HG03565 (cell line): ENCODE results near the gene DNAJC27.

Experiments
- ATAC-seq: cut with Tn5 transposase; IDR thresholded peaks from one replicate; pipeline ENCODE4 v1.9.1; 2021; ENCODE audit warnings: mild to moderate bottlenecking, moderate library complexity; ENCODE audit not compliant: unreplicated experiment

DNAJC27 gene

DNA sequence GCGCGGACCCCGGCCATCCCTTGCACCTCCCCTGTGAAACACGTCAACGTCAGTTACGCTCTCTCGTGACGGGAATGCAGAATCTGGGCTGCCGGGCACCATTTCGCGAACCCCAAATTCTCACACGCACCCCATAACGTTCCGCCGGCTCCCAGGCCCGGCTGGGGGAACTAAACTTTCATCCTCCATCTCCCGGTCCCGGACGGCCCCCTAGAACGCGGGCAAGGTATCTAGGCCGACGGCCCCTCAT is 544 bp downstream of the DNAJC27 start:
- no peak for ATAC-seq

DNA sequence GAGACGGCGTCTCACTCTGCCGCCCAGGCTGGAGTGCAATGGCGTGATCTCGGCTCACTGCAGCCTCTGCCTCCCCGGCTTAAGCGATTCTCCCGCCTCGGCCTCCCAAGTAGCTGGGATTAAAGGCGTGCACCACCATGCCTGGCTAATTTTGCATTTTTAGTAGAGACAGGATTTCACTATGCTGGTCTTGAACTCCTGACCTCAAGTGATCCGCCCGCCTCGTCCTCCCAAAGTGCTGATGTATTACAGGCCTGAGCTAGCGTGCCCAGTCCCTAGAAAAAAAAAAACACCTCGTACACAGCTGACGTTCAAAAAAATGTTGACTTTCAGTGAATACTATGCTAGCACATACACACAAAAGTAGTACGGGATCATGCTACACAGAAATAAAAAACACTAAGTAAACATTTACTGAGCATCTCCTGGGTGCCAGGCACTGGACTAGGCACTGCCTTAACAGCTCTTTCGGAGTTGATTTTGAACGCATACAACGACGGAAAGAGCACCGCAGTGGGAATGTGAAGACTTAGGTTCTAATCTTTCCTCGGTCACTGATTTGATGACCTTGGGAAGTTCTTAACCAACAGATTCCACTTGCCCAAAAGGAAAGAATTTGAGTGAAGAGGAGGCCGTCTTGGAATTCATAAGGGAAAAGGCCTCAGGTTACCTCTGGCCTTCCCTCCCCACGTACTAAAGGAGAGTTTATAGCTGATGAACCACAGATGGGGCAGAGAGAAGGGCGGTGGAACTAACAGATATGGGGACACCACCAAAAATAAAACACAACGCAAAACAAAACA is 1.1 kb downstream of the DNAJC27 start:
- ATAC-seq, result no peak

DNA sequence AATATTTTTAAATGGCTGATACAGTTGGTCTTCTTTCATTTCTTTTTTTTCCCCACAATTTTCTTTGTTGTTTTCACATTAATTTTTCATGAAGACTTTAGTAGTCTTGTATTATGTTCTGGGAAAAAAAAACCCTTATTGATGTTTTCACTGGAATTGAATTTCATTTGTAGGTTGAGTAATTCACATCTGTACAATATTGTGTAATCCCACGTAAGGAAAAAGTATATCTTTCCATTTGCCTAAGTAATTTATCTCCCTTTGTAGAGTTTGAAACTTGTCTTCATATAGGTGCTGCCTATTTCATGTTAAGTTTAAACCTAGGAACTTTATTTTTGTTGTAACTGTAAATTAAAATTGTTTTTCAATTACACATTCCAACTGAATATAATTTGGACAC is 2.0 kb downstream of the DNAJC27 start:
- ATAC-seq, result no peak

DNA sequence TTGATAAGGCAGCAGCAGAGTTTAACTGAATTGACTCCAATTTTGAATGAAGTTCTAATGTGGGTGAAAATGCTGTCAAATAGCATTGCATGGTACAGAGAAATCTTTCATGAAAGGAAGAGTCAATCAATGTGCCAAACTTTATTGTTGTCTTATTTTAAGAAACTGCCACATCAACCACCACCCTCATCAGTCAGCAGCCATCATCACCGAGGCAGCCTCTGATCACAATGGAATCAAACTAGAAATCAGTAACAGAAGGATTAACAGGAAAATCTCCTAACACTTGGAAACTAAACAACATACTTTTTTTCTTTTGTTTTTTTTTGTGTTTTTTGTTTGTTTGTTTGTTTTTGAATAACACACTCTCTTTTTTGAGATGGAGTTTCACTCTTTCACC is 9.9 kb downstream of the DNAJC27 start:
- no peak for ATAC-seq

DNA sequence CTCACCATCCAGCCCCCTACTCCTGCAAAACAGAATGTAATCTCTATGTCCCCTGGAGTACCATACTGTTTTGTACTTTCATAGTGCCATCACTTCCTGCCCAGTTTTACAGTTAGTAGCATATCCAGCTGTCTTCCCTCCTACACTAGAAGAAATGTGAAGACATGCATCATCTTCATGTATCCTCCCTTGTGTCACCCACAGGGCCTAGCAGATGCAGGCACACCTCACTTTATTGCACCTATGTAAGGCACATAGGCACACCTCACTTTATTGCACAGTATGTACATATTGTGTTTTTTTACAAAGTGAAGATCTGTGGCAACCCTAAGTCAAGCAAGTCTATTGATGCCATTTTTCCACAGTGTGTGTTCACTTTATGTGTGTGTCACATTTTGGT is 12.0 kb downstream of the DNAJC27 start:
- no peak for ATAC-seq

DNA sequence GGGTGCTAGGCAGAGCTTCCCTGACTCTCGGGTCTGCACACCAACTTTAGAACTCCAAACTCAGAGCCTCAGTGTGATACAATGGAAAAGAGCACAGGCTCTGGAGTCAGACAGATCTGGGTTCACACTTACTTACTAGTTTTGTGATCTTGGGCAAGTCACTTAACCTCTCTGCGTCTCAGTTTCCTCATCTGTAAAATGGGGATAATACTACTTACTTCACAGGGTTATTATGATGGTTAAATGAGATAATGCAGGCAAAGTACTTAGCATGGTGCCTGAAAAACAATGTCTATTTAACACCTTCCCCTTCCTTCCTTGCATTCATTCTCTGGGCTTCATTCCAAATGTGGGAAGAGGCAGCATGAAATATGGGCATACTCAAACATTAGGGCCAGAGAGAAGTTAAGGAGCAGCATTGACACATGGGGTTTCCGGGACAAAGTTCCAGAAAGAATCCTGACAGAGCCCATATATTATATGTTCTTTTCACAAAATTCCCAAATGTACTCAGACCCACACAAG is 13.3 kb downstream of the DNAJC27 start:
- ATAC-seq, result no peak

DNA sequence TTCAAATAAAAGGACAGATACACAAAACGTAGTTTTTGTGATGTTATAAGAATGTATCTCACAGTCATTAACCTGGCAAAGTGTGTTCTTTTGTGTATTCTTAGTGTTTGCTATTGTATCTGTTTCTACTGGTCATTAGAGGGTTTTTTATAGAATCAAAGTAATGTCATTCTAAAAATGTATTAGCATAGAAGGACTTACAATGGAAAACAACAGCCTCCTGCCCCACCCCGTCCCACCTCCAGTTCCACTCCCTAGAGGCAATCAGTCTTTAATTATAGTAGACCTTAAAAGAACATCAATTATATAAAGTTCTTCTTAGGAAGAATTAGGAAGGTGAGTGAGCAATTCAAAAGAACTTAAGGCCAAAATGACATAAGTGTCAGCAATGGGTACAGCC is 13.8 kb downstream of the DNAJC27 start:
- ATAC-seq, result no peak

DNA sequence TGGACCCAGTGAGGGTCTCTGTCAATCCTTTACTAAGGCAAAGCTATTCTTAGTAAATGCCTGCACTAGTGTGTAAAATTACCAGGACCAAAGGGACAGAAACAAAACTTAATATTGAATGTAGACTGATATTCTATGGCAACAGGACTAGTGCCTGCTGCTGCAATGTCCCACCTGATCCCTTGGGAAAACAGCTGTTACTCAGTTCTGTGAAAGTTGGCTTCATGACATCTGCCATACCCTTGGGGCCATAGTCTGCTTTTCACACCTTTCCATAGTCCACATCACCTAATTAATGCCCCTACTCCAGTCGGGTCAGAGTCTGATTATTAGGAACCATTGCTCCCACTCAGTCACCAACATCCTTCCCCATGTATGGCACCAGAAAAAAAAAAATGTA is 14.5 kb downstream of the DNAJC27 start:
- no peak for ATAC-seq

DNA sequence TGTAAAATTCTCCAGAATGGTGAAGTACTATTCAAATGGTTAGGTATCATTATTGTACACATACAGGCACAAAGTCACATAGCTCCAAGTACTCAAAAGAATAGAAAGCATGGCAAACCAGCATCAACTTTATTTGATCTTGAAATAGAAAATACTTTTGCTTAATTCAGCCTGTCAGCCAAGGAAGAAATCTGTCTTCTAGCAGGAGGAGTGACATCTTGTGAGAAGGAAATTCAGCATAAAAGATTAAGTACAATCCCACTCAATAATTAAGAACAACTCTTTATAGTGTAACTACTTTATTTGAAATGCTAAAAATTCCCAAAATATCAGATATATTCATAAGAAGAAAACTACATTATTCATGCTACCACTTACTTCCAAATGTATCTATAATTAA is 15.8 kb downstream of the DNAJC27 start:
- no peak for ATAC-seq

DNA sequence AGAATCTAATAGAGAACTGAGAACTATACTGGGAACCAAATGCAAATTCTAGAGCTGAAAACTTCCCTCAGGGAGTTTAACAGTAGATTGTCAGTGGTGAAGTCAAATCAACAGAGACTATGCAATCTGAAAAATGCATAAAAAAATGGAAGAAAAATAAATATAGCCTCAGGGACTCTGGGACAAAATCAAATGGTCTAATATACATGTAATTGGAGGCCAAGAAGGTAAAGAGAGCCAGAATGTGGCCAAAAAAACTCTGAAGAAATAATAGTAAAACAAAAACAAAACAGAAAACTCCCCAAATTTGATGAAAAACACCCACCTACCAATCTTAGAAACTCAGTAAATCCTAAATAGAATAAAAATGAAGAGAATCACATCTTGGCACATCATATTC is 16.5 kb downstream of the DNAJC27 start:
- no peak for ATAC-seq

DNA sequence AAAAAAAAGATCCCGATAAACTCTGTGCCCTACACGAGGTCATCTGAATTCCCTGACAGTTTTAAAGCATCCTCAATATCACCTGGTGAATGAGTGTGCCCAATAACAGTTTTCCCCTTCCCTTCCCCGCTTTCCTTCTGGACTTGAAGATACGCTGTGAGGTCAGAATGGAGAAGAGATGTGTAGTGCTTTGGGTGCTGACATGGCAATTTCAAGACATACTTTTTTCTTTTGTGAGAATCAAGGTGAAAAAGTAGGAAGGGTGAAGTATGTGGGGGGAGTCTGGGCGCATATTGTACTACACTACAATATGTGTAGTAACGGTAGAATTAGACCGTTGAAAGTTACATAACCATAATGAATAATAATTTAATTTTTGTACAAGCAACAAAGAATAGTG is 21.7 kb downstream of the DNAJC27 start:
- ATAC-seq, result no peak

DNA sequence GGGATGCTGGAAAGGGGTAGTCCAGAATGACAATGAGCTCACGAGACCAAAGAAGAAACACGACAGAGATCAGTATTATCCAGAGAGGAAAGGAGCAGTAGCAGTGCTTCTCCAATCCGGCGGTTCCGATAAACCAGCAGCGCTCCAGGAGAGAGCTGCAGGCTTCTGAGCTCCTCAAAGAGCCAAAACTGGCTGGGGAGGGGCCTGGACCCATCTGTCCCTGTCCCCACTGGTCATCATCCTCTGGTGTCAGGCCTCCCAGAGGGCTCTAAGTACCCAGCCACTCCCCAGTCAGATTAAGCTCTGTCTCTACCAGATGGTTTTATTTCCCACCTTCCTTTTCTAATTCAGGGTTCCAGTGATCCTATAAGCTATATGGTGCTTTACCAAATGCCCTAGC is 23.2 kb downstream of the DNAJC27 start:
- no peak for ATAC-seq

DNA sequence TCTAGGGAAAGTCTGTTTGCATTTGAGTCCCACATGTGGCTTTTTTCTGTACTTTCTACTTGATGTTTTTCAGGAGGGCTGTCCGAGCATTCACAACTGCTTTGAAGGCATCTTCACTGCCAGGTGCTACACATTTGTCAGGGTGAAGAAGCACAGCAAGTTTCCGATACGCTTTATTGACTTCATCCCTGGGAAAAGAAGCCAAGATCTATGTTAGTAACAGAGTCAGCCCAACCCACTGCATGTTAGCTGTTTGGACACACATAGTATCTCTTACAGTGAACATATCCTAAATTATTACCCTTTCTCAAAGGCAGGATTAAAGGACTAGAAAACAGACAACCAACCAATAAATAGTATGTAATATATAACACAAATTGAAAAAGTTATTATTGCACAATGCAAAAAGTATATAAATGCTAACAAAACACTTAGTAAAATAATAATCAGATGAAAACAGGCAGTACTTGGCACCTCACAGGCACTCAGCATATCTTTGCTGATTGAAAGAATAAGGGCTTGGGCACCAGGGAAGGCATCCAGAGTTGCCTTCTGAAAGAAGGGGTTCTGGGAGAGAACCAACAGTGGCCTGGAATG is 24.1 kb downstream of the DNAJC27 start:
- no peak for ATAC-seq

DNA sequence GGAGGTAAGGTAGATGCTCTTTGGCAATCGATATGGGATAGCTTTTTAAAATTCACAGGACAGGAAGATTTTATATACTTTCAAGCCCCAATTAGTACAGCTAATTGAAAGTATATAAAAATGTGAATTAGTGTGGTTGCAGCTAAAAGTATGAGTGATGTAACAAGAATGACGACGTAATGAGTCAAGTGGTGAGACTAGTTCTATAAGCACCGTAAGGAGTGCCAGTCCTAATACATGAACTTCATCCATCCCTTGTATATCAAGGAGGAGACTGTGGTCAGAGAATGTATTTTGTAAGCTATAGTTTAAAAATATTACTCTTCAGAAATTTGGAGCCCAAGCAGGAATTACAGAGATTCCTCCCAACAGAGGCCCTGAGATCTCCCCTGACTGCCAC is 25.8 kb downstream of the DNAJC27 start:
- ATAC-seq, result no peak

DNA sequence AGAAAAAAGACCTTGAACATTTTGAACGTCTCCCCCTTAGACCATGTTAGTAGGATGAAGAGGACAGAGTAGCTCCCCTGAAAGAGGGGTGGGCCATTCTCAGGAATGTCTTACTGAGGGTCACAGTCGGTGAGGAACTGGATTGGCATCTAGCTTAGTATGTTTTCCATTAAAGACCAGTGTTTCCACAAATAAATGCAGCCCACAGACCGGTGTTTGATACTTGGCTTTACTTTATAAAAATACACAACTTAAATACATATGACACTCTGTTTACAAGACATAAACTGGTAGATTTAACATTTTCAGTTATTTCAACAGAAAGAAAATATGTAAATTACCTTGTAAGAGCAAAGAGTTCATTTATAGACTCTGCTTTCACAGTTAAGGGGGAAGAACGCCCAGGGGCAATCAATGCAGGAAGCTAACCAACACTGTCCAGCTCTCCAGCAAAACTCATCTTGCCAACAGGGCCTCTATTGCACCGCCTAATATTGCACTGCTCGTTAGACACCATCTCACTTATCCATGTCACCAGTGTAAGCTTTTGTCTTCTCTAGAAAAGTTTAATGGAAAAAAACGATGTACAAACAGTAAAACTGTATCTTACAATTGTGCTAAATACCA is 28.2 kb downstream of the DNAJC27 start:
- no peak for ATAC-seq

DNA sequence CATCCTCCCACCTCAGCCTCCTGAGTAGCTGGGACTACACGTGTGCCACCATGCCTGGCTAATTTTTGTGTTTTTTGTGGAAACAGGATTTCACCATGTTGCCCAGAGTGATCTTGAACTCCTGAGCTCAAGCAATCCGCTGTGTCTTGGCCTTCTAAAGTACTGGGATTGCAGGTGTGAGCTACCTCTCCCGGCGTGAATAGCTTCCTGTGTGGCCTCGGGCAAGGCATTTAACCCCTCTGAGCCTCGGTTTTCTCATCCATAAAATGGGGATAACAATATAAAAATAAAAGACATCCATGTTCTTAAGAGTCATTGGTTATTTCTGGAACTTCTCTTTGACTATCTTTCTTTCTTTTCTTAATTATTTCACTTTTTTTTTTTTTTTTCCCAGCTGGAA is 32.4 kb downstream of the DNAJC27 start:
- no peak for ATAC-seq

DNA sequence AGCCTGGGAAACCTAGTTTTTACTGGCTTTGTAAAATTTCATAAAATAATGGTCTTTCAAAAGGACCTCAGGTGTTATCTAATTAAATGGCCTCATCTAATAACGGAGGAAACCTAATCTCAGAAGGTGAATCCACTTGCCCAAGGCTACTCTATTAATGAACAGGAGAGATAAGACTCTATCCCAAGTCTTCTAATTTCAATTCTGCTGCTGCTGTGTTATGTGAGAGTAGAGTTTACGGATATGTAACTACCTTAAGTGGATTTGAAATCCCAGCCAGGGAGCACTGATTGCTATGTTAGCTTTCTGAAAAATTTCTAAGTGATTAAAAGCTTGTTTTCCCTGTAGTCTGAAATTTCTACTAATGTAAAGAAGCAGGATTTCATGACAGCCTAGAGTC is 34.5 kb downstream of the DNAJC27 start:
- ATAC-seq, result no peak

DNA sequence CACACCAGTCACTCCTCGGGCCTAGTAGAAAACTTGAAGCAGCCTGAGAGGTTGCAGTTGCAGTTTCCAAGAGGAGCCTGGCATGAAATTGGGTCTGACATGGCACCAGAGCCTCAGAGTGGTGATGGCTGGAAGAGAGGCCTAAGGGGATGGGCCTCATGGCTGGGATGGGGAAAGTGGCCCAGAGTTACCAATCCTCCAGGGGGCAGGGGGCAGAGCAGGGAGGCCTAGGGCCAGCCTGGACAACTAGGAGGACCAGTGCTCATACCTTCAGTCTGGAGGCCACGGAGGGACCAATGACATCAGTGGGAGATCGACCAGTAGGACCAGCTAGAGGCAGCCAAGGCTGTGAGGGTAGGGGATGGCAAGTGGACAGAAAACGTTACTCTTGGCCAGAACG is 36.6 kb downstream of the DNAJC27 start:
- no peak for ATAC-seq

DNA sequence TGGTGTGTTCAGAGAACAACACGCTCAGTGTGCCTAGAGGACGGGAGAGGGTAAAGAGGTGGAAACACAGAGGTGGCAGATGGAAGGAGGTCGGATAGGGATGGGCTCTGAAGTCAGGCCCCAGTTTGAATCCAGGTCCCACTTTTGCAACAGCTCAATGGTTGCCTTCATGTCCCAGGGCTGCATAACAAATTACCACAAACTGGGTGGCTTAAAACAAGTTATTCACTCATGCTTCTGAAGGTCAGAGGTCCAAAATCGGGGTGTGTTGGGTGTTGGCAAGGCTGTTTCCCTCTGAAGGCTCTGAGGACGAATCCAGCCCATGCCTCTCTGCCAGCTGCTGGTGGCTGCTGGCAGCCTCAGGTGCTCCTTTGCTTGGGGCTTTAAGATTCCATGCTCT is 39.0 kb downstream of the DNAJC27 start:
- no peak for ATAC-seq

DNA sequence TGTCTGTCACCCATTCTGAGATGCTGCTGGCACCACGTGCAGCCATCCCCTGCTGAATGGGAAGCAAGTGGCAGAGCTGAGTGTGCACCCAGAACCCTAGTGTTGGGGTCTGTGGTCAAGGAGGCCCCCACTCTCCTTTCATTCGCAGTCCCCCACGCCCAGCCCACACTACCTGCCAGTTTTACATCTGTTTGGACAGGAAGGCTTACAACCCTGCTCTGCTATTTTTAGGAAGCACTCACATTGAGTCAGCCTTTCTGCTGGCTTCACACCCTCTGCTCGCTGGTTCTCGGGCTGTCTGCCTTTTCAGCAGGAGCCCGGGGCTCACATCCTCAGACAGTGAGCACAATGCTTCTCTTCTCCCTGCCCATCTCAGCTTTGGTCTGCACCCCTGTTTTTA is 41.0 kb downstream of the DNAJC27 start:
- ATAC-seq, result peak; percentile 75

DNA sequence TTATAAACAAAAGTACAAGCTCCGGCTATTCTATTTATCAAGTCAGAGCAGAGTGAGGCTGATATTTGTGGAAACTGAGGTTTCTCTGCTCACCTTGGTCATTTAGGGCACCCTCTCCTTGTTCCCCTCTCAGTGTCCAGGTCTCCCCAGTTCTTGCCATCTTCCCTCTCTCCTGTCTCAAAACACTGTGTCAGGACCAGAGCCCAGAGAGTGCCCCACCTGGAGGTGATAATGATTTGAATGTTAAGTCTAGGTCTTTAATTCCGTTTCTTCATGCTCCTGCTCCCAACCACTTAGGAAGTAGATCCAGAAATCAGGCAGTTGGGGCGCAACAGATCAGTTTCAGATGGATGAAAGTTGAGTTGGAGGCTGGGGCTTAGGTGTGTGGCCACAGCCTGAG is 42.5 kb downstream of the DNAJC27 start:
- ATAC-seq, result no peak

DNA sequence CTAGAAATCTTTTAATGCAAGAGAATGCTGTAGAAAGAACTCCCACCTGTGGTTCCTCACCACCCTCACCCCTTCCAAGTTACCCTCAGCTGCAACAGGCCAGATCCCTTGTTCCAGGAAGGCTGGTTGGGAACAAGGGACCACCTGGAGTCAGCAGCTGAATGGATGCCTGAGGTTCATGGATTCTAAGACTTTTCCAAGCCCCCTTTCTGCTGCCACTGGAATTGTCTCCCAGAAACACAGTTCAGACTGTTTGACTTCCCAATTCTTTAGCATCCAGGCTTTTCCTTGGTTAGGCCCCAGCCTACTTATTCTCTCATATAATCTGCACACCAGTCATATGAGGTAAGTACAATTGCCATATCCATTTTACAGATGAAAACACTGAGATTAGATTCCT is 43.7 kb downstream of the DNAJC27 start:
- ATAC-seq, result no peak
